ENCODE results near the gene RAVER2.

RAVER2 gene

GRCh38 chr1:64881281-64881680, 136.4 kb downstream of the RAVER2 start:
- no peak for DNase-seq
